Astrocyte (in vitro differentiated cells and primary cell): Measurements from ENCODE around the gene STK24. TPM values are rescaled to one million over a fixed set of nuclear protein-coding genes. Genes with fewer than 3 reads are reported as not detected.

Experiments used
- DNase-seq: peaks from one replicate; pipeline ENCODE4 v3.0.0-alpha.2; 2010; ENCODE audit warnings: low read depth
- FAIRE-seq: peaks from 2 replicates; lab custom pipeline; 2011; peaks lifted over from hg19 to GRCh38; lab: Jason Lieb, UNC
- H2AFZ ChIP-seq: 2 replicates; pipeline ENCODE4 v1.6.0; 2012; ENCODE audit warnings: low read depth, low read length, inconsistent platforms
- H3K27ac ChIP-seq: 2 replicates; pipeline ENCODE4 v1.5.1; 2011; ENCODE audit warnings: low read depth, low read length, inconsistent platforms
- H3K27me3 ChIP-seq: 2 replicates; pipeline ENCODE4 v1.6.0; 2011; ENCODE audit warnings: low read length, inconsistent platforms; ENCODE audit not compliant: insufficient read depth
- H3K36me3 ChIP-seq: 2 replicates; pipeline ENCODE4 v1.5.1; 2011; ENCODE audit warnings: low read length, inconsistent platforms; ENCODE audit not compliant: insufficient read depth
- H3K4me1 ChIP-seq: 2 replicates; pipeline ENCODE4 v1.5.1; 2011; ENCODE audit warnings: low read length, inconsistent platforms; ENCODE audit not compliant: insufficient read depth
- H3K4me2 ChIP-seq: 2 replicates; pipeline ENCODE4 v1.6.0; 2012; ENCODE audit warnings: low read length, inconsistent platforms
- H3K4me3 ChIP-seq: 2 replicates; pipeline ENCODE4 v1.5.1; 2011; ENCODE audit warnings: low read depth, mild to moderate bottlenecking, low read length, inconsistent platforms; ENCODE audit not compliant: insufficient read depth
- H3K79me2 ChIP-seq: 2 replicates; pipeline ENCODE4 v1.6.0; 2012; ENCODE audit warnings: mild to moderate bottlenecking, low read length, inconsistent platforms; ENCODE audit not compliant: insufficient read depth
- H3K9ac ChIP-seq: 2 replicates; pipeline ENCODE4 v1.6.0; 2012; ENCODE audit warnings: mild to moderate bottlenecking, low read length, inconsistent platforms
- H3K9me3 ChIP-seq: 2 replicates; pipeline ENCODE4 v1.5.1; 2012; ENCODE audit warnings: low read depth, mild to moderate bottlenecking, low read length, inconsistent platforms; ENCODE audit not compliant: insufficient read depth
- H4K20me1 ChIP-seq: 2 replicates; pipeline ENCODE4 v1.6.0; 2012; ENCODE audit warnings: low read length, inconsistent platforms; ENCODE audit not compliant: insufficient read depth
- H3K27ac Mint-ChIP-seq: one replicate; pipeline ENCODE4 v1.8.0; 2021; ENCODE audit warnings: mild to moderate bottlenecking, mixed read lengths; ENCODE audit not compliant: unreplicated experiment
- H3K27me3 Mint-ChIP-seq: one replicate; pipeline ENCODE4 v1.8.0; 2021; ENCODE audit warnings: low read depth, mixed read lengths; ENCODE audit not compliant: unreplicated experiment
- H3K36me3 Mint-ChIP-seq: one replicate; pipeline ENCODE4 v1.8.0; 2021; ENCODE audit warnings: low read depth, mixed read lengths; ENCODE audit not compliant: unreplicated experiment
- H3K4me1 Mint-ChIP-seq: one replicate; pipeline ENCODE4 v1.8.0; 2021; ENCODE audit warnings: low read depth, mixed read lengths; ENCODE audit not compliant: unreplicated experiment
- H3K4me3 Mint-ChIP-seq: one replicate; pipeline ENCODE4 v1.8.0; 2021; ENCODE audit warnings: mild to moderate bottlenecking, moderate library complexity, mixed read lengths; ENCODE audit not compliant: unreplicated experiment
- H3K9me3 Mint-ChIP-seq: one replicate; pipeline ENCODE4 v1.8.0; 2021; ENCODE audit warnings: mild to moderate bottlenecking, mixed read lengths; ENCODE audit not compliant: unreplicated experiment
- EZH2 ChIP-seq: IDR thresholded peaks from 2 replicates; pipeline ENCODE4 v1.6.1; 2012; ENCODE audit warnings: mild to moderate bottlenecking, low read length, inconsistent platforms; ENCODE audit not compliant: insufficient read depth
- total RNA-seq: library from RNA; stranded (reverse); gene quantifications from 2 replicates; pipeline ENCODE4 v1.2.1, GENCODE V29; 2021
- TF ChIP-seq, protein P1 (sequence below): IDR thresholded peaks from 2 replicates; pipeline ENCODE4 v1.5.1; 2011; ENCODE audit warnings: low read depth, mild to moderate bottlenecking, inconsistent platforms, low read length, moderate library complexity; ENCODE audit not compliant: insufficient read depth

Gene STK24
- total RNA-seq, 1 donor from 2014 or later = 96.1 TPM

DNA sequence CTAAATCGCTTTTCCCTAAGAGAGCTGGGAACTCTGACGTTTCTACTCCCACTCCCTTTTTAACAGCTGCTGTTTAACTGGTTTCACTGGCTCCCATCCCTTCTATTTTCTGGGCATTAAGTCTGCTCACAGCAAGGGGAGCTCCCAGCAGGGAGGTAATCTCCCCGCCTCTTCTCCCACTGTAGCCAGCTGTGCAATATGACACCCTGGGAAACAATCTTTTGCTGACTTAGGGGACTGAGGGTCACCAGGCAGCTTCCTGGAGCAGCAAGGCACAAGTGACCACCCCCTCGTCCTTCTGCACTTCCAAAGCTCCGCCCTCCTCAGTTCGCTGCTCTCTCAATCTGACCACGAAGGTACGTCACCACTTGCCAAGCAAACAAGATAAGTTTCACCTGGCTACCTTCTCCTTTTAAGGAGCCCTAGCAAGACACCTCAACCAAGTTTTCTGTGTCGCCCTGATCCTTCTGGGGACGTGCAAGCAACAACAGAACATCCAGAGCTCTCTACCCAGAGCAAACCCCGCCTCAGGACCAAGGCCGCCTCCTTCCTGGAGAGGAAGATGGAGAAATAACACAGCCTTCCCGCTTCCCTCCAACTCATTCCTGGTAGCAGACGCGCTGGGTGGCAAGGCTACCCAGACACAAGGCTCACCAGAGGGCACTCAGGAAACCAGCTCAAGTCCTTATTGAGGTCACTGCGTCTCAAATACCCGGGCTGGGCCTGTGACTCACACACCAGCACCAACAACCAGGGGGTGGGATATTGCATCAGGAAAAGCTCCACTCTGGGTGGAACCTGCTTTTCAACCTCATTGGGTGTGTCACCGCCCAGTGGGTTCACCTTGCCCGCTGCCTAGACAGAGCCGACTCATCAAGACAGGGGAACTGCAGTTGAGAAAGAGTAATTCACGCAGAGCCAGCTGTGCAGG lies 92.4 kb downstream of the STK24 start:
- H3K9me3 Mint-ChIP-seq = no peaks in the 10 kb centered on the region
- TF ChIP-seq, protein P1, sequence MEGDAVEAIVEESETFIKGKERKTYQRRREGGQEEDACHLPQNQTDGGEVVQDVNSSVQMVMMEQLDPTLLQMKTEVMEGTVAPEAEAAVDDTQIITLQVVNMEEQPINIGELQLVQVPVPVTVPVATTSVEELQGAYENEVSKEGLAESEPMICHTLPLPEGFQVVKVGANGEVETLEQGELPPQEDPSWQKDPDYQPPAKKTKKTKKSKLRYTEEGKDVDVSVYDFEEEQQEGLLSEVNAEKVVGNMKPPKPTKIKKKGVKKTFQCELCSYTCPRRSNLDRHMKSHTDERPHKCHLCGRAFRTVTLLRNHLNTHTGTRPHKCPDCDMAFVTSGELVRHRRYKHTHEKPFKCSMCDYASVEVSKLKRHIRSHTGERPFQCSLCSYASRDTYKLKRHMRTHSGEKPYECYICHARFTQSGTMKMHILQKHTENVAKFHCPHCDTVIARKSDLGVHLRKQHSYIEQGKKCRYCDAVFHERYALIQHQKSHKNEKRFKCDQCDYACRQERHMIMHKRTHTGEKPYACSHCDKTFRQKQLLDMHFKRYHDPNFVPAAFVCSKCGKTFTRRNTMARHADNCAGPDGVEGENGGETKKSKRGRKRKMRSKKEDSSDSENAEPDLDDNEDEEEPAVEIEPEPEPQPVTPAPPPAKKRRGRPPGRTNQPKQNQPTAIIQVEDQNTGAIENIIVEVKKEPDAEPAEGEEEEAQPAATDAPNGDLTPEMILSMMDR = no peak
- no peak for TF ChIP-seq EZH2
- H3K27me3 Mint-ChIP-seq = no peaks in the 10 kb centered on the region
- Histone ChIP-seq H3K4me3 (peak overlapping the region; percentile 26), H3K9me3 (no peaks in the 10 kb centered on the region), H3K4me2 (peak overlapping the region; percentile 82), H2AFZ (no peak overlapping the region), H3K36me3 (no peaks in the 10 kb centered on the region), H3K9ac (peak overlapping the region; percentile 82), H4K20me1 (peaks cover 39% of the 10 kb centered on the region), H3K4me1 (peaks cover 67% of the 10 kb centered on the region), H3K27ac (peak overlapping the region; percentile 95), H3K79me2 (peaks cover 91% of the 10 kb centered on the region), H3K27me3 (no peaks in the 10 kb centered on the region)
- peak overlapping the region; percentile 99 for H3K27ac Mint-ChIP-seq
- H3K4me1 Mint-ChIP-seq = peaks cover 62% of the 10 kb centered on the region
- DNase-seq (peak; percentile 95), FAIRE-seq (peak; percentile 93)
- H3K4me3 Mint-ChIP-seq = peak overlapping the region; percentile 73
- peaks cover 10% of the 10 kb centered on the region for H3K36me3 Mint-ChIP-seq

DNA sequence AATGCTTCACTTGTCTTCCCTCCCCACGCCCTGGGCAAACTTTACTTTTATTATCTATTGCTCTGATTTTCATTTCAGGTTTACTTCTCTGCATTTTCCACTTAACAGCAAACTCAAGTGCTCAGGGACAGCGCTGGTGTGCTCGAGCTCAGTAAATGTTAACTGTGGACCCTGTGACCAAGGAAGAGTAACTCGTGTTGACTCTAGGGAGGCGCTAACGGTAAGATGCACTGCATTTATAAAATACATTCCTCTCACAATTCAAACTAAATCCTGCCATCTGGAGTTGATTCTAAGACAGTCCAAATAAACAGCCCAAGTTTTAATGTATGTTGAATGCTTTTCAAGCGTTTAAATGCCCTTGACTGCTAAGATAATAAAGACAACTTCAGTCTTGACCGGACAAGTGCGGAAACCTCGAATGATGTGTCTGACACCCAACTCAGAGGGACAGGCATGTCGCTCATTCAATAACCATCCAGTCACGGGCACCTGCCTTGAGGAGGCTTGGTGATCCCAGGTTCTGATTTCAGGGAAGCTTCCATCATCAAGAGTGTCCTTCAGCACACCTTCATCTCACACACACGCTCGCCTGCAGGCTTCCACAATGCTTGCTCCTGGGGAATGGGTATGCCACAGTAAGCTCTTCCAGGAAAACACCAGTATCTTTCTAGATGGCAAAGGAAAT lies 93.2 kb downstream of the STK24 start:
- Mint-ChIP-seq H3K27ac (peak overlapping the region; percentile 99), H3K27me3 (no peaks in the 10 kb centered on the region), H3K4me3 (peak overlapping the region; percentile 11), H3K4me1 (peaks cover 63% of the 10 kb centered on the region), H3K9me3 (no peaks in the 10 kb centered on the region), H3K36me3 (peaks cover 8% of the 10 kb centered on the region)
- TF ChIP-seq, protein P1 = no peak
- no peak for TF ChIP-seq EZH2
- Histone ChIP-seq H3K9me3 (no peaks in the 10 kb centered on the region), H2AFZ (no peak overlapping the region), H3K4me3 (no peak overlapping the region), H3K9ac (peak overlapping the region; percentile 82), H3K36me3 (no peaks in the 10 kb centered on the region), H3K4me2 (peak overlapping the region; percentile 82), H4K20me1 (peaks cover 31% of the 10 kb centered on the region), H3K4me1 (peaks cover 70% of the 10 kb centered on the region), H3K27me3 (no peaks in the 10 kb centered on the region), H3K27ac (peak overlapping the region; percentile 95), H3K79me2 (peaks cover 90% of the 10 kb centered on the region)
- FAIRE-seq (peak; percentile 60), DNase-seq (no peak)
